BLaER1 treated with 17β-estradiol and CSF1 and Interleukin-3, amounts not matched to agents 10 nM and 100 nM (cell line): ENCODE data around the gene D2HGDH.
"Not testable (repeated sequence)": the region's sequence is repeated elsewhere in the genome, so short reads cannot be mapped to it uniquely, and the experiment has no call there.

Experiments used
- H3K27ac ChIP-seq, 11 experiments: shearing (Covaris generic); formaldehyde crosslinking; 2 replicates each; pipeline ENCODE4 v1.8.1; 2022
- H3K27me3 ChIP-seq, 11 experiments: shearing (Covaris generic); formaldehyde crosslinking; 2 replicates each; pipeline ENCODE4 v1.8.1; 2022
- H3K36me3 ChIP-seq, 11 experiments: shearing (Covaris generic); formaldehyde crosslinking; 2 replicates each; pipeline ENCODE4 v1.8.1; 2022
- H3K4me1 ChIP-seq, 10 experiments: shearing (Covaris generic); formaldehyde crosslinking; 2 replicates each; pipeline ENCODE4 v1.8.1; 2022
- H3K4me2 ChIP-seq, 11 experiments: shearing (Covaris generic); formaldehyde crosslinking; 2 replicates each; pipeline ENCODE4 v1.8.1; 2022
- H3K4me3 ChIP-seq, 10 experiments: shearing (Covaris generic); formaldehyde crosslinking; 2 replicates each; pipeline ENCODE4 v1.8.1; 2022
- H3K9ac ChIP-seq, 11 experiments: shearing (Covaris generic); formaldehyde crosslinking; 2 replicates each; pipeline ENCODE4 v1.8.1; 2022
- H3K9me3 ChIP-seq, 11 experiments: shearing (Covaris generic); formaldehyde crosslinking; replicated peaks in 1 of 11; 2 replicates each; pipeline ENCODE4 v1.8.1; 2022
- H4K20me1 ChIP-seq, 11 experiments: shearing (Covaris generic); formaldehyde crosslinking; 2 replicates each; pipeline ENCODE4 v1.8.1; 2022
- Cebpa-rat ChIP-seq, 11 experiments: shearing (Covaris generic); IDR thresholded peaks; 2 replicates each; pipeline ENCODE4 v1.8.1; 2022

D2HGDH gene

DNA sequence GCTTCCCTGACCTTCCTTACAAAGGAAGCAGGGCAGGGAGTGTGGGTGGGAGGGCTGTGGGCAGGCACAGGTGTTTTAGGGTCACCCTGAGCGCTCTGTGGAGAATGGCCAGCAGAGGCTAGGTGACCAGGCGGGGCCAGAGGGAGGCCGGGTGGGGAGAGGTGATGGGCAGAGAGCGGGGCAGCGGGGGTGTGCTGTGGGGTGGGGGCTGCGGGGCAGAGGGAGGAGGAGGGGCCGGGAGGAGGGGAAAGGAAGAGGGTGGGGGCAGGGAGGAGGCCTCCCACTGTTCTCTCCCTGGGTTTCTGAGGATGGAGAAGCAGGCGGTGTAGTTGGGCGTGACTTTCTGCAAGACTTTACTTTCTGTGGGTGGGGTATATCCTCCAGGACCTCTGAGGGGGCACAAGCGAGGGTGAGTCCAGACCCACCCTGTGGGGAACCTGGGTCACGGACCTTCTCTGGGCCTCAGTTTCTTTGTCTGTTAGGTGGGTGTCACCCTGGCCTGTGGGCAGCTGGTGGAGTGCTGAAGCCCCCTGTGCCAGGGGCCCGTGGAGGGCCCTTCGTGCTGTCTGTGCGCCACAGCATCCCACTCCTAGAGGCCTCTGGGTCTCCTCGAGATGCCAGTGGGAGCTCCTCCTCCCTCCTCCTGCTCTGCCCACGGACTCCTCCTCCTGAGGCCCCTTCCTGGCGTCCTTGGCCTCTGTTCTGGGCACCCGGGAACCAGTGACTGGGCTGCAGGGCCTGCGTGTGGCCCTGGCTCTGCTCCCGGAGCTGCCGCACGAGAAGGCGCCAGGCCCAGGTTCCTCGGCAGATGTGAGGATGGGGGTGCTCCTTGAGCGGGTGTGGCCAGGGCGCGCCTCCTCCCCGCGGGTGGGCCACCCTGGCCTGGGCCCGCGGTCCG is 68.2 kb downstream of the D2HGDH start:
- Histone ChIP-seq H3K4me2 (peak overlapping the region; percentile 95 to 100 (median 98)), H3K36me3 (no peaks in the 10 kb centered on the region), H4K20me1 (no peaks in the 10 kb centered on the region), H3K9ac (peak overlapping the region in 8 of 11 experiments; percentile 53 to 81 (median 70); a peak in 11 of 22 replicates), H3K4me1 (peaks cover 34 to 73% (median 65%) of the 10 kb centered on the region in 10 experiments), H3K9me3 (no peaks in the 10 kb centered on the region), H3K4me3 (peak overlapping the region; percentile 49 to 72 (median 59); a peak in 17 of 20 replicates), H3K27ac (peak overlapping the region in 7 of 11 experiments; percentile 52 to 71 (median 61); a peak in 10 of 22 replicates), H3K27me3 (peaks cover 0 to 22% (median 6%) of the 10 kb centered on the region in 11 experiments; a peak in 11 of 22 replicates)
- no peak for TF ChIP-seq Cebpa-rat (IDR thresholded peaks at IDR 0.05)

DNA sequence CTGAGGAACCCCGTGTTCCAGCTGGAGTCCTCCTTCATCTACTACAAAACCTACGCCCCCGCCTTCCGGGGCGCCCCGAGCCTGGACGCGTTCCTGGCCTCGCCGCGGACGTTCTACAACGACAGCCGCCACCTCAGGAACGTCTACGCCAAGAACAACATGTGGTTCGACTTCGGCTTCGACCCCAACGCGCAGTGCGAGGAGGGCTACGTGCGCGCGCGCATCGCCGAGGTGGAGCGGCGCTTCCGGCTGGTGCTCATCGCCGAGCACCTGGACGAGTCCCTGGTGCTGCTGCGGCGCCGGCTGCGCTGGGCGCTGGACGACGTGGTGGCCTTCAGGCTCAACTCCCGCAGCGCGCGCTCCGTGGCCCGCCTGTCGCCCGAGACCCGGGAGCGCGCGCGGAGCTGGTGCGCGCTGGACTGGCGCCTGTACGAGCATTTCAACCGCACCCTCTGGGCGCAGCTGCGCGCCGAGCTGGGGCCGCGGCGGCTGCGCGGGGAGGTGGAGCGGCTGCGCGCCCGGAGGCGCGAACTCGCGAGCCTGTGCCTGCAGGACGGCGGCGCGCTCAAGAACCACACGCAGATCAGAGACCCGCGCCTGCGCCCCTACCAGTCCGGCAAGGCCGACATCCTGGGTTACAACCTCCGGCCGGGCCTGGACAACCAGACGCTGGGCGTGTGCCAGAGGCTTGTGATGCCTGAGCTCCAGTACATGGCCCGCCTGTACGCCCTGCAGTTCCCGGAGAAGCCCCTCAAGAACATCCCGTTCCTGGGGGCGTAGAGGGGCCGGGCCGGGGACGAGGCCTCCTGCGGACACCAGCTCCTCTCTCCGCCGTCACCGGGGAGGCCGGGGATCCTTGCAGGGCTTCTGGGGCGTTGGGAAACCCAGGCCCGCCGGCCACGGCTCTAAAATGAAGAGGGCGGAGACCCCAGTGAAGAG is 69.2 kb downstream of the D2HGDH start:
- Histone ChIP-seq H3K4me1 (peaks cover 30 to 71% (median 62%) of the 10 kb centered on the region in 10 experiments), H4K20me1 (no peaks in the 10 kb centered on the region), H3K27ac (peak overlapping the region; percentile 36 to 71 (median 61)), H3K36me3 (no peaks in the 10 kb centered on the region), H3K4me3 (peak overlapping the region; percentile 49 to 72 (median 59)), H3K9ac (peak overlapping the region; percentile 53 to 81 (median 69)), H3K27me3 (peaks cover 0 to 23% (median 6%) of the 10 kb centered on the region in 11 experiments; a peak in 11 of 22 replicates), H3K4me2 (peak overlapping the region; percentile 95 to 100 (median 98)), H3K9me3 (no peaks in the 10 kb centered on the region)
- TF ChIP-seq Cebpa-rat (IDR thresholded peaks at IDR 0.05): no peak

DNA sequence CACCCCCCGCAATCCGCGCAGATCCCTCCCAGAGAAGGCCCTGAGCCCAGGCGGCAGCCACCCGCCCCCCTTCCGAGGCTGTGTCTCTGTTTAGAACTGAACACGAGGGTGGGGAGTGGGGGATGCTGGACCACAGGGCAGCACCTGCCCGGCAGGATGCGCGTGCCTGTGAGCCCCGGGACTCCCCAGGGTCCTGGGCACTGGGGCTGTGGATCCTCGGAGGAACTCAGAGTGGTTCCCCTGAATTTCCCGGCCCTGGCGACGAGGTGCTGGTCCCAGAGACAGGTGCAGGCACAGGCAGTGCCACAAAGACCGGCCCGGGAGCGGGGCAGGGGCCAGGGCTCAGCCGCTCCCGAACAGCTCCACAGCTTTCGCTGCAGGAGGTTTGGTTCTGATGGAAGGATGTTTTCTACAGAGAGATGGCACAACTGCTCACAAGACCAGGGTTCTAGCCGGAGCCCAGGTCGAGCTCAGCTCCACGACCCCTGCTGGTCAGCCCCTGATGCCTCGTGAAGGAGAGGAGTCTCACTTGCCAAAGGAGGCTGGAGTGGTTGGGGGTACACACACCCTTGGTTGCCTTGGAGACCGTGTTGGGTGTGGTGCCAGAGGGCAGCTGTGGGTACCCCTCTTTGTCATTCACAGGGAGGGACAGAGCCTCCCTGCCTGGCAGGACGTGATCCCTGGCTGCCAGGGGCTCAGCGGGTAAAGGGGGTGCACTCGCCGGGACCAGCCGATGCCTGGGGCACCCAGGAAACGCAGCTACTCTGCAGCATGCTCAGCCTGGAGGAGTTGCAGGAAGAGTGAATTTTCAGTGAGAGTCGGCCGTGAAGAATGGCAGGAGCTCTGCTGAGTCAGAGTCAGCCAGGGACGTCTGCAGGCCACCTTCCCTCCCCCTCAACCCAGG is 70.1 kb downstream of the D2HGDH start:
- H3K4me3 ChIP-seq: peak overlapping the region; percentile 49 to 72 (median 59)
- peak overlapping the region; percentile 53 to 81 (median 69) for H3K9ac ChIP-seq

DNA sequence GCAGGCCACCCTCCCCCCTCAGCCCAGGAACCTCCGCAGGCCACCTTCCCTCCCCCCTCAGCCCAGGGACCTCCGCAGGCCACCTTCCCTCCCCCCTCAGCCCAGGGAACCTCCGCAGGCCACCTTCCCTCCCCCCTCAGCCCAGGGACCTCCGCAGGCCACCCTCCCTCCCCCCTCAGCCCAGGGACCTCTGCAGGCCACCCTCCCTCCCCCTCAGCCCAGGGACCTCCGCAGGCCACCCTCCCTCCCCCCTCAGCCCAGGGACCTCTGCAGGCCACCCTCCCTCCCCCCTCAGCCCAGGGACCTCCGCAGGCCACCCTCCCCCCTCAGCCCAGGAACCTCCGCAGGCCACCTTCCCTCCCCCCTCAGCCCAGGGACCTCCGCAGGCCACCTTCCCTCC is 71.8 kb downstream of the D2HGDH start:
- peaks cover 47 to 71% (median 67%) of the 10 kb centered on the region in 10 experiments for H3K4me1 ChIP-seq

More for the DNA sequence above, 70.1 kb downstream of the D2HGDH start:
- H4K20me1 ChIP-seq: no peaks in the 10 kb centered on the region; a peak in 2 of 22 replicates
- peak overlapping the region; percentile 36 to 71 (median 61) for H3K27ac ChIP-seq
- no peak for TF ChIP-seq Cebpa-rat (IDR thresholded peaks at IDR 0.05)
- H3K27me3 ChIP-seq: peaks cover 0 to 32% (median 6%) of the 10 kb centered on the region in 11 experiments; a peak in 11 of 22 replicates
- no peaks in the 10 kb centered on the region for H3K36me3 ChIP-seq
- H3K4me1 ChIP-seq: peaks cover 38 to 71% (median 62%) of the 10 kb centered on the region in 10 experiments
- no peaks in the 10 kb centered on the region for H3K9me3 ChIP-seq
- H3K4me2 ChIP-seq: peak overlapping the region; percentile 95 to 100 (median 98)

DNA sequence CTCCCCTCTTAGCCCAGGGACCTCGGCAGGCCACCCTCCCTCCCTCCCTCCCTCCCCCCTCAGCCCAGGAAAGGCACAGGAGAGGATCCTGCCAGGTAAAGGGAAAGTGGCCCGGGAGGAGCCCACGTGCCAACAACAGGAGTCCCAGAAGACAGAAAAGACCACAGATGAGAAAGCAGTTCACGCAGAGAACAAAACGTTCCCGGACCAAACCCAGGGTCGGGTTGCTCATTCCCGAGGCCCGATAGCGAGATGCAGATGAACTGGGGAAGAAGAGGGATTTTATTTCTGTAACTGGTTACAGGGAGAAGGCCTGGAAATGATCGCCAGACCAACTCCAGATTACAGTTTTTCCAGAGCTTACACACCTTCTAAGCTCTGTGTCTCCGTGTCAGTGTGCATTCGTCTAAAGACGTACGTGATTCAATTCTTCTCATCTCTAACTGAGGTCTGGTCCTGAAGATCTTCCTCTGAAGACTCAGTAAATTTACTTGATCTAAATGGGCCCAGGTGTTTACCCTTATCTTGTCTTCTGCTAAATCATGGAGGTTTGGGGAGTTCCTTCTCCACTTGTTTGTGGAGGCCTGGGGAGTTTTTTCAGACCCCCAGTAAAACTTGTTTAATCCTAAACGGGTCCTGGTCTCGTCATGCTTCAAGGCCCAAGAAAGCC is 73.8 kb downstream of the D2HGDH start:
- H4K20me1 ChIP-seq: peaks cover 0 to 12% (median 0%) of the 10 kb centered on the region in 11 experiments; a peak in 4 of 22 replicates
- H3K4me2 ChIP-seq: peak overlapping the region; percentile 30 to 97 (median 89); a peak in 21 of 22 replicates

More for the DNA sequence above, 71.8 kb downstream of the D2HGDH start:
- not testable (repeated sequence) for H3K36me3 ChIP-seq, H3K27ac ChIP-seq, H3K9ac ChIP-seq, H4K20me1 ChIP-seq, H3K4me3 ChIP-seq, H3K4me2 ChIP-seq, H3K9me3 ChIP-seq
- peaks cover 0 to 37% (median 6%) of the 10 kb centered on the region in 11 experiments; a peak in 11 of 22 replicates for H3K27me3 ChIP-seq

DNA sequence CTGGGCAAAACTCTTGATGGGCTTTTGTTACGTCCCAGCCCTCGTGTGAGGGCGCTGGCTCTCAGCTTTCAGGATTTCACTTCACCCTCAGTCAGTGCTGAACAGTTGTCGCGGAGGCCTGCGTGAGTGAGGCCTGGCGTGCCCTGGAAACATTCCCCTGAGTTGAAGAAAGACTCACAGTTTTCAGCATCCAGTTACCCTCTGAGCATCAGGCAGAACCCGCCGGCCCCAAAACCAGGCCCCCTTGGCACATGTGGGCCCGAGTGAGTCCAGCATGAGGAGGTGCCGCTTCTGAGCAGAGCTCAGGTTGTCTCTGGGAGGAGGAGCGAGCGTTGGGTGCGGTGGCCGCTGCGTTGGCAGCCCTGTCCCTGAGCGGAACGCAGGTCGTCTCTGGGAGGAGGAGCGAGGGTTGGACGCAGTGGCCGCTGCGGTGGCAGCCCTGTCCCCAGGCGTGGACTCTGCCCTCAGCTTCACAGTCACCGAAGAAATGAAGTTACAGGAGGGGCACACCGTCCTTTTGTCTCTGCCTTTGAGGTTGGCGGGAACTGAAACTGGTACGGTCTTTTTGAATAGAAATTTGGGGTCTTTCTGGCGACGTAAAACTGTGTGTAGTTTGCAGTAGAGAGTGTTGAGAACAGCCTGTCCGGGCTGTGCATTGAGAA is 74.4 kb downstream of the D2HGDH start, which contains the start of gene NEU4:
TSS of gene NEU4 (plus strand) at position 473 of the 662 bp plus-strand sequence. CDS start 5,292 bp downstream, outside the sequence.
- Histone ChIP-seq H3K4me1 (peaks cover 53 to 71% (median 70%) of the 10 kb centered on the region in 10 experiments), H3K4me2 (peak within 1 kb of the TSS; percentile 30 to 97 (median 89)), H3K27me3 (peaks cover 0 to 36% (median 6%) of the 10 kb centered on the region in 11 experiments; a peak in 11 of 22 replicates), H3K9me3 (no peaks in the 10 kb centered on the region; a peak in 2 of 22 replicates), H3K27ac (peak within 1 kb of the TSS in 7 of 11 experiments; percentile 14 to 51 (median 39); a peak in 10 of 22 replicates), H3K4me3 (no peak within 1 kb of the TSS; a peak in 1 of 20 replicates), H4K20me1 (peaks cover 0 to 14% (median 0%) of the 10 kb centered on the region in 11 experiments; a peak in 4 of 22 replicates), H3K9ac (peak within 1 kb of the TSS in 10 of 11 experiments; percentile 11 to 62 (median 44); a peak in 17 of 22 replicates), H3K36me3 (no peaks in the 10 kb centered on the region)
- TF ChIP-seq Cebpa-rat (IDR thresholded peaks at IDR 0.05): no peak

More for the DNA sequence above, 73.8 kb downstream of the D2HGDH start:
- Histone ChIP-seq H3K27ac (peak overlapping the region in 6 of 11 experiments; percentile 9 to 51 (median 22); a peak in 8 of 22 replicates), H3K4me3 (no peak overlapping the region), H3K9me3 (no peaks in the 10 kb centered on the region), H3K4me1 (peaks cover 51 to 71% (median 70%) of the 10 kb centered on the region in 10 experiments), H3K9ac (peak overlapping the region in 5 of 11 experiments; percentile 8 to 60 (median 40); a peak in 5 of 22 replicates), H3K27me3 (peaks cover 0 to 40% (median 6%) of the 10 kb centered on the region in 11 experiments; a peak in 11 of 22 replicates), H3K36me3 (no peaks in the 10 kb centered on the region)
- no peak for TF ChIP-seq Cebpa-rat (IDR thresholded peaks at IDR 0.05)
